ENCODE measurements around the gene FAM13B. TPM values are rescaled to one million over a fixed set of nuclear protein-coding genes. Genes with fewer than 3 reads are reported as not detected.

The FAM13B gene
- total RNA-seq, 1 donor from 2014 or later, result 49.1 TPM

- peak; percentile 53 for TF ChIP-seq CTCF (conservative IDR thresholded peaks at IDR 0.05)
- no peak overlapping the region for H3K27ac Mint-ChIP-seq (ENCODE audit: unreplicated experiment)
- H3K4me1 Mint-ChIP-seq, result peaks cover 18% of the 10 kb centered on the region
- no peak overlapping the region for H3K4me3 Mint-ChIP-seq
- no peaks in the 10 kb centered on the region for H3K27me3 Mint-ChIP-seq (ENCODE audit: low read depth)
- no peak for DNase-seq (ENCODE audit: low read depth, low spot score)
- no peaks in the 10 kb centered on the region for H3K36me3 Mint-ChIP-seq (ENCODE audit: low read depth)
- no peaks in the 10 kb centered on the region for H3K9me3 Mint-ChIP-seq
Observed at GRCh38 chr5:137891849-137892248, 141.0 kb downstream of the FAM13B start.

- Mint-ChIP-seq H3K4me1 (peaks cover 25% of the 10 kb centered on the region), H3K27me3 (ENCODE audit: low read depth) (no peaks in the 10 kb centered on the region), H3K36me3 (ENCODE audit: low read depth) (no peaks in the 10 kb centered on the region), H3K4me3 (no peak overlapping the region), H3K9me3 (no peaks in the 10 kb centered on the region), H3K27ac (ENCODE audit: unreplicated experiment) (no peak overlapping the region)
- no peak for DNase-seq (ENCODE audit: low read depth, low spot score)
- no peak for TF ChIP-seq CTCF (conservative IDR thresholded peaks at IDR 0.05)
Observed at GRCh38 chr5:137890845-137891244, 142.0 kb downstream of the FAM13B start.

- TF ChIP-seq CTCF (conservative IDR thresholded peaks at IDR 0.05), result no peak
Observed at GRCh38 chr5:137888863-137889759, 143.8 kb downstream of the FAM13B start, which contains the start of gene PKD2L2. Gene PKD2L2 (plus strand): TSS chr5:137889457. CDS start chr5:137889492, 35 bp downstream.

GRCh38 chr5:137888466-137888862 lies 144.4 kb downstream of the FAM13B start:
- H3K4me1 Mint-ChIP-seq, result peaks cover 25% of the 10 kb centered on the region

More at GRCh38 chr5:137888863-137889759, 143.8 kb downstream of the FAM13B start, which contains the start of gene PKD2L2:
- Mint-ChIP-seq H3K4me1 (peaks cover 25% of the 10 kb centered on the region), H3K36me3 (ENCODE audit: low read depth) (no peaks in the 10 kb centered on the region), H3K27ac (ENCODE audit: unreplicated experiment) (peak within 1 kb of the TSS; percentile 98), H3K9me3 (no peaks in the 10 kb centered on the region), H3K27me3 (ENCODE audit: low read depth) (no peaks in the 10 kb centered on the region), H3K4me3 (peak within 1 kb of the TSS; percentile 32)
- no peak for DNase-seq (ENCODE audit: low read depth, low spot score)

More at GRCh38 chr5:137888466-137888862, 144.4 kb downstream of the FAM13B start:
- H3K4me3 Mint-ChIP-seq, result peak overlapping the region; percentile 32
- no peaks in the 10 kb centered on the region for H3K9me3 Mint-ChIP-seq
- H3K36me3 Mint-ChIP-seq (ENCODE audit: low read depth), result no peaks in the 10 kb centered on the region
- H3K27ac Mint-ChIP-seq (ENCODE audit: unreplicated experiment), result peak overlapping the region; percentile 98
- no peaks in the 10 kb centered on the region for H3K27me3 Mint-ChIP-seq (ENCODE audit: low read depth)
- TF ChIP-seq CTCF (conservative IDR thresholded peaks at IDR 0.05), result no peak
- no peak for DNase-seq (ENCODE audit: low read depth, low spot score)

Other genes with a start within 250 kb of the FAM13B start
- gene MYOT, start 165.2 kb downstream of the FAM13B start, total RNA-seq, result not detected in 2 replicates
- not detected in 2 replicates for gene PKD2L2, start 143.6 kb downstream of the FAM13B start, total RNA-seq
- not detected in 2 replicates for gene WNT8A, start 51.0 kb upstream of the FAM13B start, total RNA-seq
- 6.3 and 8.4 TPM in 2 replicates for gene NME5, start 106.3 kb upstream of the FAM13B start, total RNA-seq
- 101 and 108 TPM in 2 replicates for gene BRD8, start 145.6 kb upstream of the FAM13B start, total RNA-seq
- gene KIF20A, start 146.0 kb upstream of the FAM13B start, total RNA-seq, result 76.9 and 77.6 TPM in 2 replicates
- 55.0 and 56.9 TPM in 2 replicates for gene CDC23, start 180.2 kb upstream of the FAM13B start, total RNA-seq
- gene GFRA3, start 241.5 kb upstream of the FAM13B start, total RNA-seq, result 8.5 and 9.7 TPM in 2 replicates